HFF-Myc (cell line): ENCODE results near the gene PDCD1LG2.

Source experiments
- DNase-seq: peaks from one replicate; pipeline ENCODE4 v3.0.0-alpha.2; 2011; ENCODE audit warnings: low read depth; ENCODE audit errors: extremely low read depth
- H3K4me3 ChIP-seq: replicated peaks from 2 replicates; pipeline ENCODE4 v1.5.1; 2011; ENCODE audit warnings: low read depth, mild to moderate bottlenecking, control low read depth, low read length
- TF ChIP-seq, protein P1 (sequence below): IDR thresholded peaks from 2 replicates; pipeline ENCODE4 v1.5.1; 2012; ENCODE audit warnings: mild to moderate bottlenecking, low read depth, low read length, control low read depth; ENCODE audit errors: missing control alignments

The PDCD1LG2 gene

DNA sequence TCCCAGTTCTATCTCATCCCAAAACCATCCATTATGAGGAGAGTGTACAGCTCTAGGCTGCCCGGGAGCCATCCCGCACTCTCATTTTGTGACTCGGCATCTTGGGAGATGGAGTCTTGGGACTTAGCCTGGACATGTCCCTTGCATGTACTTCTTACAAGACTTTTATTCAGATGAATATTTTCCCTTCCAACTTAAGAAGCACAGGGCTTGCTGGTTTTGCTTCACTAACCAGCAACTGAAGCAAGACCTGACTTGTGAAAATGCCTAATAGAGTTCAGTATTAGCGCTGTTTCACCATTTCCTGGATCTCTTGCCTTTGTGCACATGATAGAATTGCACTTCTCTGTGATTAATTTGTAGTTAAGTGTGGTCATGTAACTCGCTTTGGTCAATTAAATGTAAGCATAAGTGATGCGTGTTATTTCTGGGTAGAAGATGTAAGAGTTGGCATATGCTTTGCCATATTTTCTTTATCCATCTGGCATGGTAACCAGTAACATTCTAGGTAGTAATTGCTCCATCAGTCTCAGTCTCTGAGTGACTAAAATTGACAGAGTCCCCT, 55.8 kb downstream of the PDCD1LG2 start:
- H3K4me3 ChIP-seq = no peak overlapping the region
- no peak for DNase-seq
- TF ChIP-seq, protein P1, sequence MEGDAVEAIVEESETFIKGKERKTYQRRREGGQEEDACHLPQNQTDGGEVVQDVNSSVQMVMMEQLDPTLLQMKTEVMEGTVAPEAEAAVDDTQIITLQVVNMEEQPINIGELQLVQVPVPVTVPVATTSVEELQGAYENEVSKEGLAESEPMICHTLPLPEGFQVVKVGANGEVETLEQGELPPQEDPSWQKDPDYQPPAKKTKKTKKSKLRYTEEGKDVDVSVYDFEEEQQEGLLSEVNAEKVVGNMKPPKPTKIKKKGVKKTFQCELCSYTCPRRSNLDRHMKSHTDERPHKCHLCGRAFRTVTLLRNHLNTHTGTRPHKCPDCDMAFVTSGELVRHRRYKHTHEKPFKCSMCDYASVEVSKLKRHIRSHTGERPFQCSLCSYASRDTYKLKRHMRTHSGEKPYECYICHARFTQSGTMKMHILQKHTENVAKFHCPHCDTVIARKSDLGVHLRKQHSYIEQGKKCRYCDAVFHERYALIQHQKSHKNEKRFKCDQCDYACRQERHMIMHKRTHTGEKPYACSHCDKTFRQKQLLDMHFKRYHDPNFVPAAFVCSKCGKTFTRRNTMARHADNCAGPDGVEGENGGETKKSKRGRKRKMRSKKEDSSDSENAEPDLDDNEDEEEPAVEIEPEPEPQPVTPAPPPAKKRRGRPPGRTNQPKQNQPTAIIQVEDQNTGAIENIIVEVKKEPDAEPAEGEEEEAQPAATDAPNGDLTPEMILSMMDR = no peak

- TF ChIP-seq, protein P1 = no peak
- DNase-seq = no peak
- H3K4me3 ChIP-seq = no peak overlapping the region
Observed at GRCh38 chr9:5568868-5569267, 58.5 kb downstream of the PDCD1LG2 start.

DNA sequence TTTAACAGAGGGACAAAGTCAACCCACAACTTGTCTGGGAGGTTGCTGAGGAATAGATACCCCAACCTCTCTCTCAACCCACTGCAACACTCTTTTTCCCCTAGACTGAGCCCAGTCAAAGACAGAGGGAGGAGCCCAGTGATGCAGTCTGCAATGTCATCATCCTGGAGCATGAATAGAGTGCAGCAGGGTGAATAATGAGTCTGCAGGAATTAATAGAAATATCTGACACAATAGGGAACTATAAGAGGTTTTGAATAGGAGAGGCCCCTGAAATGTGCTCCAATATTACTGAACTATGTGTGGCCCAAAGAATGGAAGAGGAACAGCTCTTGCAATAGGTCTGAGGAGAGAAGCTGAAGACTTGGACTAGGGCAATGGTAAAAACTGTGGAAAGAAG, 59.1 kb downstream of the PDCD1LG2 start:
- no peak for DNase-seq
- H3K4me3 ChIP-seq = no peak overlapping the region
- TF ChIP-seq, protein P1 = no peak

DNA sequence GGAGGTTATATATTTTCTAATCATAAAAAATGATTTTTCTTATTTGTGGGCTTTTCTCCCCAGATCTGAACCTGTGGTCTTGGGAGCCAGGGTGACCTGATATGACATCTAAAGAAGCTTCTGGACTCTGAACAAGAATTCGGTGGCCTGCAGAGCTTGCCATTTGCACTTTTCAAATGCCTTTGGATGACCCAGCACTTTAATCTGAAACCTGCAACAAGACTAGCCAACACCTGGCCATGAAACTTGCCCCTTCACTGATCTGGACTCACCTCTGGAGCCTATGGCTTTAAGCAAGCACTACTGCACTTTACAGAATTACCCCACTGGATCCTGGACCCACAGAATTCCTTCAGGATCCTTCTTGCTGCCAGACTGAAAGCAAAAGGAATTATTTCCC, 59.6 kb downstream of the PDCD1LG2 start:
- TF ChIP-seq, protein P1 = no peak
- no peak for DNase-seq

GRCh38 chr9:5571629-5572232, 61.4 kb downstream of the PDCD1LG2 start:
- DNase-seq = no peak
- TF ChIP-seq, protein P1 = no peak
- H3K4me3 ChIP-seq = no peak overlapping the region

More for the DNA sequence above, 59.6 kb downstream of the PDCD1LG2 start:
- H3K4me3 ChIP-seq = no peak overlapping the region

DNA sequence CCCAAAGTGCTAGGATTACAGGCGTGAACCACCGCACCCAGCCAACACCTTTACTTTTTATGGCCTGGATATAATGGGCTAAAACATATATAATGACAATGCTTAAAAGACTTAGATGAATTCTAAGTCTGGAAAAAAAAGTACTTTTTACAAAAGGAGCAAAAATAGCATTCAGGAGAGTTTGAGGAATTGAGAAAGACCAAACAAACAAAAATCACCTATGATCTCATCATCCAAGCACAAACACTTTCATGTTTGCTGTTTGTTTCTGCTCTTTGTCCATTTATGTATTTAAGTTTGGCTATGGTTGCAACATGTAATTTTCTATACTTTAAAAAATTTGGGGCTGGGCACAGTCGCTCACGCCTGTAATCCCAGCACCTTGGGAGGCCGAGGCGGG, 63.8 kb downstream of the PDCD1LG2 start:
- DNase-seq = no peak
- TF ChIP-seq, protein P1 = no peak
- no peak overlapping the region for H3K4me3 ChIP-seq

- TF ChIP-seq, protein P1 = no peak
- H3K4me3 ChIP-seq = no peak overlapping the region
- DNase-seq = no peak
Observed at GRCh38 chr9:5575000-5575399, 64.7 kb downstream of the PDCD1LG2 start.
